Coronary artery (tissue), 2 donors: ENCODE results near the gene KY.

Experiments used
- DNase-seq: peaks from one replicate; pipeline ENCODE4 v3.0.0-alpha.2; 2017; ENCODE audit warnings: low spot score
- H3K27ac ChIP-seq, 2 donors: fragments of 200-600 bp; sonication (generic); one replicate each; pipeline ENCODE4 v1.5.1; 2016 to 2019
- H3K4me3 ChIP-seq: fragments of 200-600 bp; sonication (generic); 2 replicates; pipeline ENCODE4 v1.5.1; 2016; ENCODE audit warnings: mild to moderate bottlenecking, moderate library complexity
- TF ChIP-seq, protein P1 (sequence below): fragments of 200-600 bp; sonication (generic); IDR thresholded peaks from one replicate; pipeline ENCODE4 v1.5.1; 2019; ENCODE audit warnings: antibody characterized with exemption

The KY gene

DNA sequence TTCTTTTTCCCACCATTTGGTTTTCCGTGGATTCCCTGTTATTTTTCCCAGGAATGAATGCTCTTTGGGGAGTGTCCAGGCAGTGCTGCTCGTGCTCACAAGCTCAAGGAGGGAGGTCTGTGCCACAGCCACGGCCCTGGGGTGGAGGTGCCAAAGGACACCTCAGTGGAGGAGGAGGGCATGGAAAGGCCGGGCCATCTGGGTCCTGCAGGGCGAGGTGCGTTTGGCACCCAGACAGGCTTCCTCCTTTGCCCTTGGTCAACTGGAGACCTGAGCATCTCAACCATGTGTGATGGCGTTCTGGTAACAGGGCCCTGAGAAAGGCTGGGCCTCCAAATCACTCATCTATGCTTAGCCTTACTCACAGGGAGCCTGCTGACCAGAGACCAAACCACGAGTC, 25.4 kb downstream of the KY start:
- TF ChIP-seq, protein P1, sequence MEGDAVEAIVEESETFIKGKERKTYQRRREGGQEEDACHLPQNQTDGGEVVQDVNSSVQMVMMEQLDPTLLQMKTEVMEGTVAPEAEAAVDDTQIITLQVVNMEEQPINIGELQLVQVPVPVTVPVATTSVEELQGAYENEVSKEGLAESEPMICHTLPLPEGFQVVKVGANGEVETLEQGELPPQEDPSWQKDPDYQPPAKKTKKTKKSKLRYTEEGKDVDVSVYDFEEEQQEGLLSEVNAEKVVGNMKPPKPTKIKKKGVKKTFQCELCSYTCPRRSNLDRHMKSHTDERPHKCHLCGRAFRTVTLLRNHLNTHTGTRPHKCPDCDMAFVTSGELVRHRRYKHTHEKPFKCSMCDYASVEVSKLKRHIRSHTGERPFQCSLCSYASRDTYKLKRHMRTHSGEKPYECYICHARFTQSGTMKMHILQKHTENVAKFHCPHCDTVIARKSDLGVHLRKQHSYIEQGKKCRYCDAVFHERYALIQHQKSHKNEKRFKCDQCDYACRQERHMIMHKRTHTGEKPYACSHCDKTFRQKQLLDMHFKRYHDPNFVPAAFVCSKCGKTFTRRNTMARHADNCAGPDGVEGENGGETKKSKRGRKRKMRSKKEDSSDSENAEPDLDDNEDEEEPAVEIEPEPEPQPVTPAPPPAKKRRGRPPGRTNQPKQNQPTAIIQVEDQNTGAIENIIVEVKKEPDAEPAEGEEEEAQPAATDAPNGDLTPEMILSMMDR = no peak
- Histone ChIP-seq H3K27ac (no peak overlapping the region), H3K4me3 (no peak overlapping the region)
- DNase-seq = peak; percentile 69

DNA sequence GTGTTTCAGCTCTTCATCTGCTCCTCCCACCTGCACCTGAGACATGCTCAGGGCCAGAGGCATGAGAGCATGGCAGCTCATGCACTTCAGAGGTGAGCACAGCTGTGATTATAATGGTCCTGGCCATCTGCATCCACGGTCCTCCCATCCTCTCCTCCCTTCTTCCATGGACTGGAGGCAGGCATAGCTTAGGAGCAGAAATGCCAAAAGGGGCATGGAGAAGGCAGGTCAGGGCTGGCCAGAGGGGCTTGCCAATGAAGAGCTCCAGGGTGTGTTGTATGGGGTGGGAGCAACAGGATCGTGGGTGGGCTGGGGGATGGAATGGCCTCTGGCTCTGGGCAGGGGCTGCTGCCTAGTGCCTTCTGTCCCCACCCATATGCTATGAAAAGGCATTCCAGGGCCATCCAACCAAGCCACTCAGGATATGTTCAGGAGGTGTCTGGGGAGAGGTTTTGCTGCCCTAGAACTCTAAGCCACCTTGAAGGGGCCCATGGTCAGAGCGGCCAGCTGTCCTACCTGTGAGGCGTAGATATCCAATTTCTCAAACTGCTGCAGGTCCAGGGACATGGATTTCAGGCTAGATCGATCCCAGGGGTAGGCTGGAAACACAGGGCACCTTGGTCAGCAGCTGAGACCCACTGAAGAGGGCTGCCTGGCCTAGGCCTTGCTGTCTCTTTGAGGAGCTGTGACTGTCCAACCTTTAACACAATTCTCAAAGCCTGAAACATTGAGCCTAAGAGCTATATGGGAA, 26.1 kb downstream of the KY start:
- Histone ChIP-seq H3K4me3 (no peak overlapping the region), H3K27ac (no peak overlapping the region)
- peak; percentile 50 for DNase-seq
- TF ChIP-seq, protein P1 = no peak

DNA sequence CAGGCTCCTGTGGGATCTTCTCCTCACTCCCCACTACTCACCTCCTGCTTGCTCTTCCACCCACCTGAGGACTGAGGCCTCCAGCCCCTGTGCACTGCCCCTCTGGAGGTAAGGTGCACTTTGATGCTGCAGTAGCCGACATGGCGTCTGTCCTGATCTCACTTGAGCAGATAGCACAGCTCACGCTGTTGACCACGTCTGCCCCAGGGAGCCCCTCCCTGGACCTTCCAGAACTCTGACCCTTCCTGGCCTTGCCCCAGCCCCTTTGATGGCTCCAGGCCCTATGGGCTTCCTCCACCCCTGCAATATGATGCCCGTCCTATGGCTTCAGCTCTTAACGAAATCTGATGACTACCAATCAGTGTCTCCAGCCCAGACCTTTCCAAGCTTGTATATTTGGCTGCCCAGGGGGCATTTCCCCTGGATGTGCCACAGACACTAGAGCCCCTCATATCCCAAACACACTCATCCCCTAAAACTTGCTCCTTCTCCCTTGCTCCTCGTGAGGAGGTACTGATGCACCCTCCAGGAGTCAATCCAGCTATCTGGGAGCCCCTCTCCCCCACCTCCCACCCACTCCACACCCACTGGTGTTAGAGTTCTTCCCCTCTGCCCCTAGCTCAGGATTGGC, 27.1 kb downstream of the KY start:
- DNase-seq = peak; percentile 66
- TF ChIP-seq, protein P1 = no peak
- Histone ChIP-seq H3K4me3 (no peak overlapping the region), H3K27ac (no peak overlapping the region)

DNA sequence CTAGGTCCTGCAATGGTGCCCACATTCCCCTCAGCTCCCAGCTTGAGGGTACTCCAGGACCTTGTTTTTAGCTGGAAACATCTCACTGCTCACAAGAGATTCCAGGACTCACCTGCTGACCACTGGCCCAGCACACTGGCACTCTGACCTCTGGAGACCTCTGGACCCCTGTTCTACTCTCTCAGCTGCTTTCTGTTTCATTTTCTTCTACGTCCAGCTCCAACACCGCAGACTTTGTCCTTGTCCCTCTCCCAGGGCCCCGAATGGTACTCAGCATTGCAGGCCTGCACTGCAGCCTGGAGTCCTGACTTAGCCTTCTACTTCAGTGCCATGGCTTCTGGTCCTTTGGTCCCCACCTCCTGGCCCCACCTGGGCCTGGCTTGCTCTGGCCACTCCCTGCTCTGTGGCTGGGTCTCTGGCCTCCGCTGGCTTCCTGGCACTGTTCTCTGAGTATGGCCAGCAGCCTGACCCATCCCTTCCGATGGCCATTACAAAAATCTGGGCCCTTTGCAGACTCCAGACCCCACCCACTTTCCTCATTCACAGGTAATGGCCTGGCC, 27.9 kb downstream of the KY start:
- peak; percentile 58 for DNase-seq
- no peak overlapping the region for H3K4me3 ChIP-seq
- TF ChIP-seq, protein P1 = no peak
- no peak overlapping the region for H3K27ac ChIP-seq

DNA sequence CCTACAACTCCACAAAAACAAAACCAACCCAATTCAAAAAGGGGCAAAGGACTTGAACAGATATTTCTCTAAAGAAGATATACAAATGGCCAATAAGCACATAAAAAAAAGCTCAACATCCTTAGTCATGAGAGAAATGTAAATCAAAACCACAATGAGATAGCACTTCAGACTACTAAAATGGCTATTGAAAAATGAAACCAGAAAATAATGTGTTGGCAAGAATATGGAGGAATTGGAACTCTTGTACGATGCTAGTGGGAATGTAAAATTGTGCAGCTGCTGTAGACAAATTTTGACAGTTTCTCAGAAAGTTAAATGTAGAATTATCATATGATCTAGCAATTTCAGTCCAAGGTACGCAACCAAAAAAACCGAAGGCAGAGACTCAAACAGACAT, 29.0 kb downstream of the KY start:
- no peak overlapping the region for H3K27ac ChIP-seq
- TF ChIP-seq, protein P1 = no peak
- no peak for DNase-seq
- H3K4me3 ChIP-seq = no peak overlapping the region

DNA sequence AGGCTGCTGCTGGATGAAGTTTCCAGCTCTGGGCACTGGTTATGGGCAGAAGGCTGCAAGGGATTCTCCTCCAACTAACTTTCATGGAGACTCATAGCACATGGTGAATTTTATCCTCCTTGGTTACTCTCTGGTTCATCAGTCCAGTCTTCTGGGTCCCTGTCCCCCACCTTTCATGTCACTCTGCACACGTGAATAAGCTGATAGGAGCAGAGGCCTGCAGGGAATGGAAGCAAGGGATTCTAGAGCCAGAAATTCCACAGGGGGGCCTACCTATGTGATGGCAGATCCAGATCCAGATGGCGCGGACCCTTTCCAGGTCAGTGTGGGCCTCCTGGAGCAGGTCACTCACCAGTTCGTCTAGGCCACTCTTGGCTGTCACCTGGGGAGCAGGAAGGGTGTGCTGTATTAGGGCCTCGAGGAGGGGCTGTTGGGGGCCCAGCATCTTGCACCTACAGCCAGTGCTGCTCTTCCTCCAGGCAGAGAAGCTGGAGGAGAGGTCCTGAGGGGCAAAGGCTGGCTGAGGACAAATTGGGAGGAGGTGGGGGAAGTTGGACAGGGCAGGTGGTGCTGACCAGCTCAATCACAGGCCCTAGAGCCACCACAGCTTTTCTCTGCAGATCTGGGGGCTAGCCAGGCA, 30.2 kb downstream of the KY start:
- TF ChIP-seq, protein P1 = no peak
- peak; percentile 64 for DNase-seq
- H3K4me3 ChIP-seq = no peak overlapping the region
- no peak overlapping the region for H3K27ac ChIP-seq
